GM03348 (cell line): Measurements from ENCODE around the gene CPNE2.
"Not testable (repeated sequence)": the region's sequence is repeated elsewhere in the genome, so short reads cannot be mapped to it uniquely, and the experiment has no call there.

ENCODE experiments used
- DNase-seq: peaks from one replicate; pipeline ENCODE4 v3.0.0; 2012; ENCODE audit warnings: low spot score

Gene CPNE2

GRCh38 chr16:57091975-57092785 lies at the start of gene CPNE2:
TSS of gene CPNE2 (plus strand) at chr16:57092583. CDS start at chr16:57110743, 18,160 bp downstream.
- DNase-seq, result peak; percentile 91

- no peak for DNase-seq
Measured at GRCh38 chr16:57043248-57043647, 49.1 kb upstream of the CPNE2 start.

DNA sequence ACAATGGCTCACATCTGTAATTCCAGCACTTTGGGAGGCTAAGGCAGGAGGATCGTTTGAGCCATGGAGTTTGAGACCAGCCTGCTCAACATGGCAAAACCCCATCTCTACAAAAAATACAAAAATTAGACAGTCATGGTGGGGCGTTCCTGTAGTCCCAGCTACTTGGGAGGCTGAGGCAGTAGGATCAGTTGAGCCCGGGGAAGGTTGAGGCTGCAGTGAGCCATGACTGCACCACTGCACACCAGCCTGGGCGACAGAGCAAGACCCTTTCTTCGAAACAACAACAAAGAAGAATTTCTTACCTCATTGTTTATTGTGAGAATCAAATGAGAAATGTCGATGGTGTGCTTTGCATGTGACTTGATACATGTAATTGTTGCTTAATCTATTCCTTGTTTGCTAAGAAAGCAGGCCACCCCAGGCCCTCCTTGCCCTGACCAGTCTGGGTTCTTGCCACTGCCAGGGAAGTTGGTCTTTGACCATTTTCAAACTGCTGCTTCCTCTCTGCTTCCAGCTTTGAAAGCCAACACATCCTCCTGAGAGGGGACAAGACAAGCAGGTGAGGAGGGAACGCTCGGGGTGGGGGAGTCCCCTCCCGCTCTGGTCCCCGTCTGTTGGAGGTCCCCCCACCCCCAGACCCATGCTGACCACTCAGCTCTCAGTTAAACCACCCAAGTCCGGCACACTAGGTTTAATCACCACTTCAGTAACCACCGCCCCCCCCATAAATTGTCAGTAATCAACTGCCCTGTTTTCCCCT lies 47.3 kb upstream of the CPNE2 start:
- DNase-seq, result no peak

- DNase-seq, result peak; percentile 83
Measured at GRCh38 chr16:57045694-57046381, 46.5 kb upstream of the CPNE2 start.

- no peak for DNase-seq
Measured at GRCh38 chr16:57048095-57048494, 44.3 kb upstream of the CPNE2 start.

GRCh38 chr16:57049678-57050077 lies 42.7 kb upstream of the CPNE2 start:
- no peak for DNase-seq

- no peak for DNase-seq
Measured at GRCh38 chr16:57051696-57052228, 40.6 kb upstream of the CPNE2 start.

- DNase-seq, result no peak
Measured at GRCh38 chr16:57053206-57053605, 39.2 kb upstream of the CPNE2 start.

- no peak for DNase-seq
Measured at GRCh38 chr16:57054338-57054737, 38.0 kb upstream of the CPNE2 start.

- no peak for DNase-seq
Measured at GRCh38 chr16:57054771-57055170, 37.6 kb upstream of the CPNE2 start.

GRCh38 chr16:57055671-57056070 lies 36.7 kb upstream of the CPNE2 start:
- DNase-seq, result no peak

DNA sequence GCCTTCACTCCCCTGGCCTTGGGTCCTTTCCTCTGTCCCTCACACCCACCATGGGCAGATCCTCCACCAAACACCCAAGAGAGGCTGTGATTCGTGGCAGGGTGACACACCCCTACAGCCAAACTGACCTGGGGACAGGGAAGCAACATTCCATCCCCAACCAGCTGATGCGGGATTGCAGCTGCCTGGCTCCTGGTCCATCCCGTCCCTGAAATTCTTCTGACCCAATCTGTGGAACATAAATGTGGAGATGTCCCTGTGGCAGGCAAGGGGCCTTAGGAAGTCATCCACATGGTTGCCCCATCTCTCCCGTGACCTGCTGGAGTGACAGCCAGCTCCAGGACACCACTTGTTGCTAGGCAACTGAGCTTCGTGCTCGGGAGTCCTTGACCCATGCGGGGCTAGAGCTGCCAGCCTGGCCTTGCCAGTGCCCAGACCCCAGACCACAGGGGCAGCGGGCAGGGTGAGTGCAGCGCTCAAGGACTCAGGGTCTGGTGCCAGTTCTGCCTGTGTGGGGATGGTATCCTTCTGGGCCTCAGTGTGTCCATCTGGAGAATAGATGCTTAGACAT lies 34.0 kb upstream of the CPNE2 start:
- no peak for DNase-seq

DNA sequence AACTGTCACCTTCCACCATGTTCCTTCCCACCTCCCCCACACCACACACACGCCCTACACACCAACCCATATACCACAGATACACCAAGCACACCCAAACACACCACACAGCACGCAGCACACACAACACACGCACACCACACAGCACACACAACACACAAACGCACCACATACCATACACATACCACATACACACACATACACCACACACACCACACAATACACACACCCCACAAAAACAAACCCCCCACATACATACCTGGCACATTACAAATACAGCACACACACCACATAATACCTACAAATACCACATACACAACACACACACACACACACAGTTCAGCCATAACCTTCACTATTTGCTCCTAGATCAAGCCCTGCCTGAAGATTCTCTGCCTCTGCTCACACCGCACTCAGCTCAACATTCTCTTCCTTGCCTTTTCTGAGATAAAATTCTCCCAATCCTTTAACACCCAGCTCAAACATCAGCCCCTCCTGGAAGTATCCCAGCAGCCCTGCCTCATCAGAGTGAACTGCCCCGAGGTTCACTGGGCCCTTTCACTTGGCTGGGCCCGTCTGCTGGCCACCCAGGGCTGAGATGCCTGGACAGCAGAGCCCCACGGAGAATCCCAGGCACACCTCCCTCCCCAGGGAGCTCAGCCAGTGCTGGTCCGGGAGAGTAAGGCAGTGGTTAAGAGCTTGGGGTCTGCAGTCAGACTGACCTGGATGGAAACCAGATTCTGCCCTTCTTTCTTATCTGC lies 31.9 kb upstream of the CPNE2 start:
- peak; percentile 22 for DNase-seq

DNA sequence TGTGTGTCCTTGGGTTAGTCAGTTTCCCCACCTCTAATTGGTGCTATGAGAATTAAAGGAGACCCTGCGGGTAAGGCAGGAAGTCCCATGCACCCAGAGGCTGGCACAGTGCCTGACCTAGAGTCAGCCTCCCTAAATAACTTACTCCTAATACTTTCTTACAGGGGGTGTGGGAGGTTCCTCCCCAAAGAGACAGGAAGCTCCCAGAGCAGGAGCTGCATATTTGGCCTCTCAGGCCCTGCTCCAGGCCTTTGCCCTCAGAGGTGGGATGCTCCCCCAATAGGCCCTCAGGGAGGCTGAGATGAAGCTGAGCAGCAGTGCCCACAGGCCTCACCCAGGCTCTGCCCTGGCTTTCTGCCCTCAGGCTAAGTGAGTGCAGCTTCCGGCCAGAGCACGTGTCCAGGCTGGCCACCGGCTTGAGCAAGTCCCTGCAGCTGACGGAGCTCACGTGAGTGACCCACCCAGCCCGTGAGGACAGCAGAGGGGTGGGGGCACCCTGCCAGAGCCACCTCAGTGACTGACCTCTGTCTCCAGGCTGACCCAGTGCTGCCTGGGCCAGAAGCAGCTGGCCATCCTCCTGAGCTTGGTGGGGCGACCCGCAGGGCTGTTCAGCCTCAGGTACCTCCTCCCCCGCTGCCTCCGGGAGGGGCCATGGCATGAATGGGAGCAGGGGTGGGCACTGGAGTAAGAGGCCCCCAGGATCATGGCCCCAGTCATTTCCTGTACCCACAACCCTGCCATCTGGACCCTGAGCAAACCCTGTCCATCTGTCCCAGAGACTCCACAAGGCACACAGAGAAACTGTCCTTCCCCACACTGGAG lies 31.1 kb upstream of the CPNE2 start:
- DNase-seq, result peak; percentile 53

GRCh38 chr16:57062329-57062728 lies 30.1 kb upstream of the CPNE2 start:
- DNase-seq, result no peak

DNA sequence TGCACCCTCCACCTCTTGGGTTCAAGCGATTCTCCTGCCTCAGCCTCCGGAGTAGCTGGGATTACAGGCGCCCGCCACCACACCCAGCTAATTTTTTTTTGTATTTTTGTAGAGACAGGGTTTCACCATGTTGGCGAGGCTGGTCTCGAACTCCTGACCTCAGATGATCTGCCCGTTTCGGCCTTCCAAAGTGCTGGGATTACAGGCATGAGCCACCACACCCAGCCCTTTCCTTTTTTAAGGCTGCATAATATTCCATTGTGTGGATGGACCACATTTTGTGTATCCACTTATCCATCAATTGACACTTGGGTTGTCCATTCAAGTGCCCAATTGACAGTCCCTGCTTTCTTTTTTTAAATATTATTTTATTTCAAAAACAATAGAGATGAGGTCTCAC lies 29.2 kb upstream of the CPNE2 start:
- not testable (repeated sequence) for DNase-seq

DNA sequence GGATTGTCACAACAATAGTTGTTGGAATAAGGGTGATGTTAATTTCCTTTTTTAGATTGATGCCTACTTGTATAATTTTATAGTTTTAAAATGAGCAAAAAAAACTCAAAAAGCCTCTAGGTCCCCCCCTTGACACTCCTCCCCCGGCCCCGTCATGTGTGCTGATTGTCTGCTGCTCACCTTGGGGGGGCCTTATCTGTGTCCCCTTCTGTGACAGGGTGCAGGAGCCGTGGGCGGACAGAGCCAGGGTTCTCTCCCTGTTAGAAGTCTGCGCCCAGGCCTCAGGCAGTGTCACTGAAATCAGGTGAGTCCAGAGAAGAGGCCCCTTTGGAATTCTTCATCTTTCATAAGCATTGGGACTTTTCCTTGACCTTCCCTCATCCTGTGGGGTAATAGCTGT lies 27.4 kb upstream of the CPNE2 start:
- no peak for DNase-seq

DNA sequence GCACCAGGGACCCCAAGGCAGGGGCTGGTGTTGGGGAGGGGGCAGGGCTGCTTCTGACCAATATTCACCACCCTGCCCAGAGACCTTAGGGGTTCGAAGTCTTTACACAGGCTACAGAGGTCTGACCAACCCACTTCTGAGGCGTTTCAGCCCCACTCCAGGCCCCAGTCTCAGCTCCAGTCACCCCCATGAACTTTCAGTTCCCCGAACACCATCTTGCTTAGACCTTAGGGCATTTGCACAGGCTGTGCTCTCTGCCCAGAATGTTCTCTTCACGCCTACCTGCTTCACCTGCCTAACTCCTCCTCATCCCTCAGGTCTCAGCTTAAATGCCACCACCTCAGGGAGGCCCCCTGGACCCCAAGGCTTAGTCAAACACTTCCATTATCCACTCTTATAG lies 25.8 kb upstream of the CPNE2 start:
- DNase-seq, result no peak

DNA sequence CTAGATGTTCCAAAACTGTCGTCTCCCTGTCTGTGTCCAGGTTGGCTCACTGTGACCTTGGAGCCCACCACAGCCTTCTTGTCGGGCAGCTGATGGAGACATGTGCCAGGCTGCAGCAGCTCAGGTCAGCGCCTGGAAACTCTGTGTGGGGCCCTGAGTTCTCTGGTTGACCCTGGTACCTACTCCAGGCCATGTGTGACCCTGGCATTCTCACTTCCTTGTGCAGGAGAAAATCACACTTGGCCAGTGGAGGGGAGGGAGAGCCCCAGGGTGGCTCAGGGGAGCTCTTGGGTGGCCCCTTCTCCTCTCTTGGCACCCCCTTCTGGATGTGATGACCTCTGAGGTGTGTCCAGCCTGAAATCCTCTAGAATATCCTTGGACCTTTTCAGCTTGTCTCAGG lies 25.0 kb upstream of the CPNE2 start:
- DNase-seq, result no peak

- no peak for DNase-seq
Measured at GRCh38 chr16:57069053-57069452, 23.3 kb upstream of the CPNE2 start.
